Measurements from ENCODE around the gene HSPA12B. TPM values are rescaled to one million over a fixed set of nuclear protein-coding genes. Genes with fewer than 3 reads are reported as not detected.

Gene HSPA12B
- total RNA-seq, 1 donor from 2014 or later, result 0.44 TPM

DNA sequence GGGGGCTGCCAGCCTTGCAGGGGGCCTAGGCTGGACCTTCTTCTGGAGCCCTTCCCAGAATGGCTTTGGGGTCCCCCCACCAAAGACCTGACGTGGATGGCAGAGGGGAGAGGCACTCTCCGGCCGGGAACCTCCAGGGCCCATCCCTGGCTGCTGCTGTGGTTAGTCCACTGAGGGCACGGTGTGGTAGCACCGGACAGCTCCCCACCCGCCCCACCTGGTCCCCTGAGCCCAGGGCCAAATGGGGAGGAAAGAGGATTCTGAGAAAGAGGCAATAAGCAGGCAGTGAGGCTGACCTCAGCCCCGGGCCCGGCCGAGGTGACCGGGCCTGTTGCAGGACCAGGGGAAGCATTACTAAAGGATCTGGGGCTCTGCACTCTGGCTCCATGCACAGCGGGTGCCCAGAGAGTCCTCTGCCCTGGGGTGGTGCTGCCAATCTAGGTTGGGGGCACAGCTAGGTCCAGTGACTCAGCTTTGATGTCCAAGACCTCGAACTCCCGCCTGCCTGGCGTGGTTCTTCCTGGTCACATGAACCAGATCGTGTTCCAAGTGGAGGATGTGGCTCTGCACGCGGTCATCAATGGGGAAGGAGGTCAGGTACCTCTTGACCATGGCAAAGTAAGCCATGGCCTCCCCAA lies 51.9 kb downstream of the HSPA12B start:
- no peaks in the 10 kb centered on the region for H3K36me3 Mint-ChIP-seq (ENCODE audit: unreplicated experiment)
- peaks cover 11% of the 10 kb centered on the region for H3K4me1 Mint-ChIP-seq (ENCODE audit: low read depth, unreplicated experiment)
- no peak for DNase-seq
- TF ChIP-seq, protein P1, sequence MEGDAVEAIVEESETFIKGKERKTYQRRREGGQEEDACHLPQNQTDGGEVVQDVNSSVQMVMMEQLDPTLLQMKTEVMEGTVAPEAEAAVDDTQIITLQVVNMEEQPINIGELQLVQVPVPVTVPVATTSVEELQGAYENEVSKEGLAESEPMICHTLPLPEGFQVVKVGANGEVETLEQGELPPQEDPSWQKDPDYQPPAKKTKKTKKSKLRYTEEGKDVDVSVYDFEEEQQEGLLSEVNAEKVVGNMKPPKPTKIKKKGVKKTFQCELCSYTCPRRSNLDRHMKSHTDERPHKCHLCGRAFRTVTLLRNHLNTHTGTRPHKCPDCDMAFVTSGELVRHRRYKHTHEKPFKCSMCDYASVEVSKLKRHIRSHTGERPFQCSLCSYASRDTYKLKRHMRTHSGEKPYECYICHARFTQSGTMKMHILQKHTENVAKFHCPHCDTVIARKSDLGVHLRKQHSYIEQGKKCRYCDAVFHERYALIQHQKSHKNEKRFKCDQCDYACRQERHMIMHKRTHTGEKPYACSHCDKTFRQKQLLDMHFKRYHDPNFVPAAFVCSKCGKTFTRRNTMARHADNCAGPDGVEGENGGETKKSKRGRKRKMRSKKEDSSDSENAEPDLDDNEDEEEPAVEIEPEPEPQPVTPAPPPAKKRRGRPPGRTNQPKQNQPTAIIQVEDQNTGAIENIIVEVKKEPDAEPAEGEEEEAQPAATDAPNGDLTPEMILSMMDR (IDR thresholded peaks at IDR 0.05; ENCODE audit: partially characterized antibody, unreplicated experiment), result no peak
- peaks cover 13% of the 10 kb centered on the region for H3K27me3 Mint-ChIP-seq (ENCODE audit: unreplicated experiment)
- H3K27ac Mint-ChIP-seq (ENCODE audit: unreplicated experiment), result no peak overlapping the region
- H3K9me3 Mint-ChIP-seq (ENCODE audit: unreplicated experiment), result peaks cover 5% of the 10 kb centered on the region
- H3K4me3 Mint-ChIP-seq (ENCODE audit: unreplicated experiment), result peak overlapping the region; percentile 59

DNA sequence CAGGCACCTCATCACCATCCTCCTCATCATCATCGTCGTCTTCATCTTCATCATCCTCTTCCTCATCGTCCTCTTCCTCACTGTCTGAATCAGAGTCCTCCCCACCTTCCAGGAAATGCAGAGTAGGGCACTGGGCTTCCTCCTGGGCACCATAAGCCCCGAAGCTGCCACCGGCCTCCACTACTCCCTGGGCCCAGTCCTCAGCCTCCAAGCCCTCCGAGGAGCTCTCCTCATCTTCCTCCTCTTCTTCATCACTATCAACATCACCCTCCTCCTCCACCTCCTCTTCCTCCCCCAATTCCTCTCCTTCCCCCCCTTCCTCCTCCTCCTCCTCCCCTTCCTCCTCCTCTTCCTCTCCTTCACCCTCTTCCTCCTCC lies 52.4 kb downstream of the HSPA12B start:
- H3K27me3 Mint-ChIP-seq (ENCODE audit: unreplicated experiment), result peaks cover 10% of the 10 kb centered on the region
- H3K4me3 Mint-ChIP-seq (ENCODE audit: unreplicated experiment), result peak overlapping the region; percentile 59
- no peak overlapping the region for H3K27ac Mint-ChIP-seq (ENCODE audit: unreplicated experiment)
- peaks cover 5% of the 10 kb centered on the region for H3K9me3 Mint-ChIP-seq (ENCODE audit: unreplicated experiment)
- H3K4me1 Mint-ChIP-seq (ENCODE audit: low read depth, unreplicated experiment), result peaks cover 11% of the 10 kb centered on the region
- DNase-seq, result no peak
- TF ChIP-seq, protein P1 (IDR thresholded peaks at IDR 0.05; ENCODE audit: partially characterized antibody, unreplicated experiment), result no peak
- no peaks in the 10 kb centered on the region for H3K36me3 Mint-ChIP-seq (ENCODE audit: unreplicated experiment)

DNA sequence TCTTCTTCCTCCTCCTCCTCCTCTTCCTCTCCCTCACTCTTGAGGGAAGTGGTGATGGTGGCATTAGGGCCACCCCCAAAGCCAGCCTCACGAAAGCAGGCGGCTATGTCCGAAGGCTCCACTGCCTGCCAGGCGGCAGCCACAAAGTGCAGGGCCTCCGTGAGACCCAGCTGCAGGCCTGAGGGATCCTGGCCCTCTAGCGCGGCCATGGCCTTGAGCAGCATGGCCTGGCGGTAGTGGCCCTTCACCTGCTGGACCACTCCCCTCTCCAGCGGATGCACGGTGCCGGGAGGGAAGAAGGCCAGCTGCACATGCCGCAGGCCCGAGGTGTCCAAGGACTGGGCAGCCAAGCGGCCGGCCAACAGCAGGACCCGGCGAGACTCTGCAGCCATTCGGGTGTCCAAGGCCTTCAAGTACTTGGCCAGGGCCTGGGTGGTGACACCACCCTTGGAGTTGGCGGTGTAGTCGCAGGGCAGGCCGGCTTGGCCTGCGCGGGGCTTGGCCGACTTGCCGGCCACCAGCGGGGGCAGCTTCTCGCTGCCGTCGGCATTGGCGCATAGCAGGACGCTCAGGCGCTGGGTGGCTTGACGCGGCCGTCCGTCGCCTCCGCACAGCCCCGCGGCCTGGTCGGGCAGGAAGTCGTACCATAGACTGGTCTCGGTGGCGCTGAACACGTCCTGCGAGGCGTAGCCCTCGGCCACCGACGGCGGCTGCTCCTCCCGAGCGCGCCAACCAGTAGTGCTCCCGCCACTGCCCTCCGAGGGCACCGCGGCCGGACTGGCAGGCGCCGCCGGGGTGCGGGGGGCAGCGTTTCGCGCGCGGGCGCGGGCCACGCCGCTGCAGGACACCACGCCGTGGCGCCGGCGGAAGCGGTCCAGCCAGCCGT lies 53.0 kb downstream of the HSPA12B start:
- no peak overlapping the region for H3K4me3 Mint-ChIP-seq (ENCODE audit: unreplicated experiment)
- peaks cover 8% of the 10 kb centered on the region for H3K27me3 Mint-ChIP-seq (ENCODE audit: unreplicated experiment)
- TF ChIP-seq, protein P1 (IDR thresholded peaks at IDR 0.05; ENCODE audit: partially characterized antibody, unreplicated experiment), result no peak
- H3K9me3 Mint-ChIP-seq (ENCODE audit: unreplicated experiment), result peaks cover 5% of the 10 kb centered on the region
- no peaks in the 10 kb centered on the region for H3K36me3 Mint-ChIP-seq (ENCODE audit: unreplicated experiment)
- no peak for DNase-seq
- H3K27ac Mint-ChIP-seq (ENCODE audit: unreplicated experiment), result no peak overlapping the region
- peaks cover 10% of the 10 kb centered on the region for H3K4me1 Mint-ChIP-seq (ENCODE audit: low read depth, unreplicated experiment)

DNA sequence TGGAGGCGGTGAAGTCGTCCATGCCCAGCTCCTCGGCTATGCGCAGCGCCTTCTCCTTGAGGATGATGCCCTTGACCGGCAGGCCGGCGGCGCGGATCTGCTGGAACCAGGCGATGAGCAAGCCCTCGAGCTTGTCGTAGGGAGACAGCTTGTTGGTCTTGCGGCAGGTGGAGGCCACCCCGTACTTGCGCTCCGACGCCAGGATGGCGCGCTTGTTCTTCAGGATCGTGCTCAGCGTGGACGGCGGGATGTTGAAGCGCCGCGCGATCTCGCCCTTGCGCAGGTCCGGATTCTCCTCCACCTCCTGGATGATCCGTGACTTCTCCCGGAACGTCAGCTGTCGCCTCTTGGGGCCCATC lies 53.6 kb downstream of the HSPA12B start:
- Mint-ChIP-seq H3K36me3 (ENCODE audit: unreplicated experiment) (no peaks in the 10 kb centered on the region), H3K27me3 (ENCODE audit: unreplicated experiment) (peaks cover 4% of the 10 kb centered on the region), H3K4me1 (ENCODE audit: low read depth, unreplicated experiment) (peaks cover 5% of the 10 kb centered on the region), H3K4me3 (ENCODE audit: unreplicated experiment) (peak overlapping the region; percentile 89), H3K9me3 (ENCODE audit: unreplicated experiment) (peaks cover 5% of the 10 kb centered on the region), H3K27ac (ENCODE audit: unreplicated experiment) (peak overlapping the region; percentile 82)
- peak; percentile 64 for DNase-seq
- TF ChIP-seq, protein P1 (IDR thresholded peaks at IDR 0.05; ENCODE audit: partially characterized antibody, unreplicated experiment), result no peak
